ENCODE measurements around the gene TMEM151A.
"Not testable (repeated sequence)": the region's sequence is repeated elsewhere in the genome, so short reads cannot be mapped to it uniquely, and the experiment has no call there.

Gene TMEM151A

GRCh38 chr11:66310324-66310723 lies 18.6 kb downstream of the TMEM151A start:
- DNase-seq = no peak

GRCh38 chr11:66310803-66311440 lies 19.2 kb downstream of the TMEM151A start:
- DNase-seq = not testable (repeated sequence)

- no peak for DNase-seq
These were observed 19.8 kb downstream of the TMEM151A start for GRCh38 chr11:66311470-66311964.

- DNase-seq = peak; percentile 95
These were observed 20.4 kb downstream of the TMEM151A start for GRCh38 chr11:66311965-66312548.

GRCh38 chr11:66312549-66313320 lies 21.0 kb downstream of the TMEM151A start:
- peak; percentile 97 for DNase-seq

GRCh38 chr11:66313321-66314185 lies 21.9 kb downstream of the TMEM151A start:
- DNase-seq = no peak

- no peak for DNase-seq
These were observed 22.4 kb downstream of the TMEM151A start for GRCh38 chr11:66314186-66314501.

GRCh38 chr11:66314561-66315497 lies 23.1 kb downstream of the TMEM151A start:
- DNase-seq = no peak

GRCh38 chr11:66315498-66315885 lies 23.8 kb downstream of the TMEM151A start:
- DNase-seq = no peak

- no peak for DNase-seq
These were observed 24.5 kb downstream of the TMEM151A start for GRCh38 chr11:66315921-66316811.

- no peak for DNase-seq
These were observed 25.2 kb downstream of the TMEM151A start, which contains the start of gene CD248 for GRCh38 chr11:66316849-66317251. Gene CD248, minus strand, starts transcription at chr11:66317044. Its CDS starts 17 bp downstream, at chr11:66317027.

- peak; percentile 53 for DNase-seq
These were observed 25.6 kb downstream of the TMEM151A start for GRCh38 chr11:66317322-66317722.

- no peak for DNase-seq
These were observed 26.3 kb downstream of the TMEM151A start for GRCh38 chr11:66317723-66318599.

- no peak for DNase-seq
These were observed 26.9 kb downstream of the TMEM151A start for GRCh38 chr11:66318600-66318970.

- not testable (repeated sequence) for DNase-seq
These were observed 28.6 kb downstream of the TMEM151A start for GRCh38 chr11:66320289-66320688.

GRCh38 chr11:66320748-66321147 lies 29.1 kb downstream of the TMEM151A start:
- DNase-seq = not testable (repeated sequence)

GRCh38 chr11:66321606-66322005 lies 29.9 kb downstream of the TMEM151A start:
- no peak for DNase-seq

- no peak for DNase-seq
These were observed 31.2 kb downstream of the TMEM151A start for GRCh38 chr11:66322732-66323427.

GRCh38 chr11:66323684-66324083 lies 32.0 kb downstream of the TMEM151A start:
- no peak for DNase-seq
